HEK293 (cell line): ENCODE results near the gene SLC22A4.
A peak's percentile ranks its signal among the peaks of the same experiment; 100 is the strongest.

Experiments
- GLIS1 ChIP-seq: fragments of 450-650 bp; formaldehyde crosslinking; IDR thresholded peaks from 2 replicates; pipeline ENCODE4 v1.5.1; 2016; ENCODE audit warnings: missing biosample characterization, missing genetic modification characterization
- HIC1 ChIP-seq: fragments of 450-650 bp; formaldehyde crosslinking; IDR thresholded peaks from 2 replicates; pipeline ENCODE4 v1.5.1; 2016; ENCODE audit warnings: missing biosample characterization, missing genetic modification characterization
- IKZF3 ChIP-seq: fragments of 450-650 bp; IDR thresholded peaks from 2 replicates; pipeline ENCODE4 v1.5.0; 2018; ENCODE audit warnings: missing biosample characterization, mild to moderate bottlenecking, missing genetic modification characterization, moderate library complexity
- OSR2 ChIP-seq: fragments of 450-650 bp; formaldehyde crosslinking; IDR thresholded peaks from 2 replicates; pipeline ENCODE4 v1.5.1; 2016; ENCODE audit warnings: missing biosample characterization, missing genetic modification characterization
- PRDM1 ChIP-seq: fragments of 450-650 bp; formaldehyde crosslinking; IDR thresholded peaks from 2 replicates; pipeline ENCODE4; 2016; ENCODE audit warnings: missing biosample characterization, missing genetic modification characterization
- PRDM10 ChIP-seq: fragments of 450-650 bp; formaldehyde crosslinking; IDR thresholded peaks from 2 replicates; pipeline ENCODE4 v1.5.1; 2016; ENCODE audit warnings: missing biosample characterization, missing genetic modification characterization
- SP3 ChIP-seq: fragments of 450-650 bp; formaldehyde crosslinking; IDR thresholded peaks from 2 replicates; pipeline ENCODE4 v1.5.1; 2016; ENCODE audit warnings: missing biosample characterization, missing genetic modification characterization
- YY2 ChIP-seq: fragments of 450-650 bp; formaldehyde crosslinking; IDR thresholded peaks from 2 replicates; pipeline ENCODE4 v1.5.1; 2016; ENCODE audit warnings: missing biosample characterization, missing genetic modification characterization
- ZBTB20 ChIP-seq: fragments of 450-650 bp; formaldehyde crosslinking; IDR thresholded peaks from 2 replicates; pipeline ENCODE4 v1.5.1; 2016; ENCODE audit warnings: missing biosample characterization, missing genetic modification characterization
- ZBTB21 ChIP-seq: fragments of 450-650 bp; formaldehyde crosslinking; IDR thresholded peaks from 2 replicates; pipeline ENCODE4 v1.5.1; 2017; ENCODE audit warnings: missing biosample characterization, missing genetic modification characterization
- ZEB2 ChIP-seq: fragments of 450-650 bp; formaldehyde crosslinking; IDR thresholded peaks from 2 replicates; pipeline ENCODE4 v1.5.1; 2016; ENCODE audit warnings: missing biosample characterization, missing genetic modification characterization
- ZFP37 ChIP-seq: fragments of 450-650 bp; formaldehyde crosslinking; IDR thresholded peaks from 2 replicates; pipeline ENCODE4 v1.5.1; 2016; ENCODE audit warnings: missing biosample characterization, missing genetic modification characterization
- ZIC2 ChIP-seq: fragments of 450-650 bp; formaldehyde crosslinking; IDR thresholded peaks from 2 replicates; pipeline ENCODE4 v1.5.1; 2016; ENCODE audit warnings: missing biosample characterization, missing genetic modification characterization
- ZNF146 ChIP-seq: fragments of 450-650 bp; formaldehyde crosslinking; IDR thresholded peaks from 2 replicates; pipeline ENCODE4 v1.5.1; 2016; ENCODE audit warnings: missing biosample characterization, missing genetic modification characterization
- ZNF175 ChIP-seq: fragments of 450-650 bp; formaldehyde crosslinking; IDR thresholded peaks from 2 replicates; pipeline ENCODE4 v1.5.1; 2016; ENCODE audit warnings: missing biosample characterization, missing genetic modification characterization
- ZNF184 ChIP-seq: fragments of 450-650 bp; IDR thresholded peaks from 2 replicates; pipeline ENCODE4 v1.5.1; 2018; ENCODE audit warnings: missing biosample characterization, mild to moderate bottlenecking, missing genetic modification characterization
- ZNF221 ChIP-seq: fragments of 450-650 bp; formaldehyde crosslinking; IDR thresholded peaks from 2 replicates; pipeline ENCODE4 v1.5.1; 2017; ENCODE audit warnings: missing biosample characterization, missing genetic modification characterization, borderline replicate concordance
- ZNF223 ChIP-seq: fragments of 450-650 bp; formaldehyde crosslinking; IDR thresholded peaks from 2 replicates; pipeline ENCODE4 v1.5.1; 2016; ENCODE audit warnings: missing biosample characterization, missing genetic modification characterization
- ZNF311 ChIP-seq: fragments of 450-650 bp; formaldehyde crosslinking; IDR thresholded peaks from 2 replicates; pipeline ENCODE4 v1.5.1; 2017; ENCODE audit warnings: missing biosample characterization, missing genetic modification characterization, borderline replicate concordance
- ZNF473 ChIP-seq: fragments of 450-650 bp; formaldehyde crosslinking; IDR thresholded peaks from 2 replicates; pipeline ENCODE4 v1.5.1; 2017; ENCODE audit warnings: missing biosample characterization, missing genetic modification characterization
- ZNF518A ChIP-seq: fragments of 450-650 bp; formaldehyde crosslinking; conservative IDR thresholded peaks from 2 replicates; pipeline ENCODE4 v1.5.1; 2016; ENCODE audit warnings: low read depth, missing biosample characterization, missing genetic modification characterization
- ZNF629 ChIP-seq: fragments of 450-650 bp; formaldehyde crosslinking; IDR thresholded peaks from 2 replicates; pipeline ENCODE4 v1.5.1; 2017; ENCODE audit warnings: missing biosample characterization, missing genetic modification characterization
- ZNF645 ChIP-seq: fragments of 450-650 bp; formaldehyde crosslinking; IDR thresholded peaks from 2 replicates; pipeline ENCODE4; 2016; ENCODE audit warnings: missing biosample characterization, missing genetic modification characterization
- ZNF704 ChIP-seq: fragments of 450-650 bp; formaldehyde crosslinking; IDR thresholded peaks from 2 replicates; pipeline ENCODE4 v1.5.1; 2016; ENCODE audit warnings: missing biosample characterization, missing genetic modification characterization
- ZXDB ChIP-seq: fragments of 450-650 bp; formaldehyde crosslinking; IDR thresholded peaks from 2 replicates; pipeline ENCODE4 v1.5.1; 2016; ENCODE audit warnings: missing biosample characterization, missing genetic modification characterization

Gene SLC22A4

GRCh38 chr5:132389585-132390286, 95.5 kb downstream of the SLC22A4 start (continued):
- no peak for TF ChIP-seq ZNF645
- peak; percentile 84 for TF ChIP-seq ZNF223 (tag by site-specific recombination)
- peak; percentile 47; the same call in 1 of the 2 replicates for TF ChIP-seq ZNF184 (tag by site-specific recombination)
- peak; percentile 63 for TF ChIP-seq HIC1 (tag by site-specific recombination)
- TF ChIP-seq GLIS1 (tag by site-specific recombination): peak; percentile 25; the same call in 1 of the 2 replicates
- TF ChIP-seq SP3: peak; percentile 22; the same call in 1 of the 2 replicates
- TF ChIP-seq ZBTB20 (tag by site-specific recombination): peak; percentile 67; the same call in 1 of the 2 replicates
- TF ChIP-seq ZIC2 (tag by site-specific recombination): peak; percentile 91
- TF ChIP-seq PRDM1 (tag by site-specific recombination): 0 out of 2 replicates have a peak, but pooled peaks have one; percentile 41
- TF ChIP-seq IKZF3: no peak
- TF ChIP-seq ZNF146 (tag by site-specific recombination): no peak
- no peak for TF ChIP-seq ZNF311
- TF ChIP-seq ZFP37 (tag by site-specific recombination): peak; percentile 67
- no peak for TF ChIP-seq ZNF473
- TF ChIP-seq OSR2 (tag by site-specific recombination): peak; percentile 95
- peak; percentile 55; the same call in 1 of the 2 replicates for TF ChIP-seq ZEB2
- peak; percentile 35; the same call in 1 of the 2 replicates for TF ChIP-seq ZBTB21 (tag by site-specific recombination)
- TF ChIP-seq ZNF518A (tag by site-specific recombination): no peak
- no peak for TF ChIP-seq ZNF704 (tag by site-specific recombination)
- 0 out of 2 replicates have a peak, but pooled peaks have one; percentile 16 for TF ChIP-seq ZXDB (tag by site-specific recombination)
- TF ChIP-seq YY2 (tag by site-specific recombination): no peak
- no peak for TF ChIP-seq ZNF221 (tag by site-specific recombination)
- peak; percentile 77 for TF ChIP-seq ZNF629 (tag by site-specific recombination)
- peak; percentile 71 for TF ChIP-seq PRDM10
- TF ChIP-seq ZNF175 (tag by site-specific recombination): no peak
